IMR-90 (cell line): ENCODE data around the gene CSF1. TPM values are rescaled to one million over a fixed set of nuclear protein-coding genes. Genes with fewer than 3 reads are reported as not detected.

Experiments used
- ATAC-seq: fragments of 200-7000 bp; cut with Tn5 transposase; 2 replicates; pipeline ENCODE4 v1.9.1; 2020; ENCODE audit warnings: low read depth, mild to moderate bottlenecking, moderate library complexity
- BruUV-seq: library from RNA; stranded (reverse); fragments of 400-500 nt; replicated peaks from 2 replicates; lab custom pipeline; 2021; lab: Mats Ljungman, UMichigan
- CTCF ChIA-PET: fragments of 300-600 bp; formaldehyde crosslinking; extraction: SDS; loops from one replicate; lab custom pipeline; 2021; ENCODE audit warnings: antibody characterized with exemption; lab: Yijun Ruan, JAX
- POLR2A ChIA-PET: fragments of 300-600 bp; sonication (Branson Sonifier 250); formaldehyde crosslinking; loops from one replicate; lab custom pipeline; 2022; ENCODE audit warnings: antibody characterized with exemption; ENCODE audit not compliant: unreplicated experiment; lab: Charles Lee
- DNase-seq: peaks from one replicate; pipeline ENCODE4 v3.0.0; 2013
- H2AFZ ChIP-seq: replicated peaks from 2 replicates; pipeline ENCODE3; 2013; ENCODE audit warnings: low read length, mild to moderate bottlenecking; ENCODE audit not compliant: poor library complexity
- H2AK5ac ChIP-seq: 2 replicates; pipeline ENCODE4 v1.6.1; 2013; ENCODE audit warnings: low read depth, low read length, inconsistent platforms
- H2AK9ac ChIP-seq: replicated peaks from 2 replicates; pipeline ENCODE3; 2013; ENCODE audit warnings: mild to moderate bottlenecking, low read depth, low read length, moderate library complexity; ENCODE audit not compliant: poor library complexity
- H2BK120ac ChIP-seq: 2 replicates; pipeline ENCODE4 v1.6.1; 2013; ENCODE audit warnings: low read depth, low read length, inconsistent platforms
- H2BK15ac ChIP-seq: 3 replicates; pipeline ENCODE4 v1.6.1; 2013; ENCODE audit warnings: low read depth, low read length, inconsistent platforms
- H2BK20ac ChIP-seq: 2 replicates; pipeline ENCODE4 v1.6.1; 2013; ENCODE audit warnings: low read depth, mild to moderate bottlenecking, inconsistent platforms, low read length, moderate library complexity
- H2BK5ac ChIP-seq: 2 replicates; pipeline ENCODE4 v1.6.1; 2013; ENCODE audit warnings: mild to moderate bottlenecking, low read depth, low read length, inconsistent platforms; ENCODE audit not compliant: poor library complexity, severe bottlenecking
- H3K14ac ChIP-seq: replicated peaks from 2 replicates; pipeline ENCODE4 v1.6.1; 2013; ENCODE audit warnings: low read depth, low read length, inconsistent platforms
- H3K18ac ChIP-seq: 2 replicates; pipeline ENCODE4 v1.6.1; 2013; ENCODE audit warnings: low read depth, low read length, control low read depth
- H3K23ac ChIP-seq: 2 replicates; pipeline ENCODE4 v1.6.1; 2013; ENCODE audit warnings: low read depth, low read length, inconsistent platforms
- H3K27ac ChIP-seq: 2 replicates; pipeline ENCODE4 v1.5.1; 2013; ENCODE audit warnings: mild to moderate bottlenecking, control low read depth, low read length; ENCODE audit not compliant: insufficient read depth
- H3K27me3 ChIP-seq: 2 replicates; pipeline ENCODE4 v1.6.1; 2013; ENCODE audit warnings: low read length; ENCODE audit not compliant: control insufficient read depth, insufficient read depth
- H3K36me3 ChIP-seq: 2 replicates; pipeline ENCODE4 v1.6.1; 2013; ENCODE audit warnings: low read length, mixed read lengths; ENCODE audit not compliant: control insufficient read depth, insufficient read depth
- H3K4ac ChIP-seq: 2 replicates; pipeline ENCODE4 v1.6.1; 2013; ENCODE audit warnings: low read depth, low read length, inconsistent platforms
- H3K4me1 ChIP-seq: 2 replicates; pipeline ENCODE4 v1.6.1; 2013; ENCODE audit warnings: low read length, mixed read lengths; ENCODE audit not compliant: control insufficient read depth, insufficient read depth
- H3K4me2 ChIP-seq: 2 replicates; pipeline ENCODE4 v1.6.1; 2013; ENCODE audit warnings: low read depth, mild to moderate bottlenecking, control low read depth, low read length, moderate library complexity
- H3K4me3 ChIP-seq: 2 replicates; pipeline ENCODE4 v1.5.1; 2013; ENCODE audit warnings: low read depth, mild to moderate bottlenecking, control low read depth, low read length, moderate library complexity; ENCODE audit not compliant: insufficient read depth
- H3K56ac ChIP-seq: 2 replicates; pipeline ENCODE4 v1.6.1; 2013; ENCODE audit warnings: low read length, inconsistent platforms; ENCODE audit not compliant: insufficient read depth; ENCODE audit errors: extremely low read depth
- H3K79me1 ChIP-seq, 2 experiments: 2 replicates each; pipeline ENCODE4 v1.6.1; 2013; ENCODE audit warnings: low read length in 2 of 2, inconsistent platforms in 1 of 2, low read depth in 1 of 2
- H3K9ac ChIP-seq: 2 replicates; pipeline ENCODE4 v1.6.1; 2013; ENCODE audit warnings: low read depth, low read length, control low read depth
- H3K9me1 ChIP-seq: 2 replicates; pipeline ENCODE4 v1.6.1; 2013; ENCODE audit warnings: low read length, inconsistent platforms; ENCODE audit not compliant: insufficient read depth
- H3K9me3 ChIP-seq: 2 replicates; pipeline ENCODE4 v1.6.1; 2013; ENCODE audit warnings: low read length; ENCODE audit not compliant: control insufficient read depth, insufficient read depth
- H4K20me1 ChIP-seq: 2 replicates; pipeline ENCODE4 v1.6.1; 2013; ENCODE audit warnings: low read length, inconsistent platforms; ENCODE audit not compliant: insufficient read depth
- H4K5ac ChIP-seq: 2 replicates; pipeline ENCODE4 v1.6.1; 2013; ENCODE audit warnings: mild to moderate bottlenecking, low read depth, low read length, control low read depth
- H4K8ac ChIP-seq, 2 experiments: 2 replicates each; pipeline ENCODE4 v1.6.1; 2013; ENCODE audit warnings: low read depth in 2 of 2, low read length in 2 of 2, control low read depth in 1 of 2, inconsistent platforms in 1 of 2
- H4K91ac ChIP-seq: 2 replicates; pipeline ENCODE4 v1.6.1; 2013; ENCODE audit warnings: low read depth, low read length, inconsistent platforms; ENCODE audit not compliant: insufficient read depth
- CEBPB ChIP-seq: IDR thresholded peaks from 2 replicates; pipeline ENCODE4 v1.6.1; 2012; ENCODE audit warnings: low read depth, low read length, improper control_type of control experiment
- FOS ChIP-seq: fragments of 150-350 bp; IDR thresholded peaks from 2 replicates; pipeline ENCODE4 v1.6.1; 2016; ENCODE audit warnings: low read depth, low read length
- MAFK ChIP-seq: IDR thresholded peaks from 2 replicates; pipeline ENCODE4 v1.6.1; 2012; ENCODE audit warnings: low read depth, low read length, improper control_type of control experiment
- MAZ ChIP-seq: IDR thresholded peaks from 2 replicates; pipeline ENCODE4 v1.6.1; 2012; ENCODE audit warnings: low read depth, mild to moderate bottlenecking, low read length, improper control_type of control experiment, moderate library complexity, borderline replicate concordance
- MXI1 ChIP-seq: IDR thresholded peaks from 2 replicates; pipeline ENCODE4 v1.6.1; 2012; ENCODE audit warnings: low read depth, mild to moderate bottlenecking, low read length, moderate library complexity, borderline replicate concordance
- NFE2L2 ChIP-seq: fragments of 150-350 bp; IDR thresholded peaks from 2 replicates; pipeline ENCODE4 v1.6.1; 2016; ENCODE audit warnings: low read depth, mild to moderate bottlenecking, low read length
- RFX5 ChIP-seq: IDR thresholded peaks from 2 replicates; pipeline ENCODE4 v1.8.0; 2012; ENCODE audit warnings: low read depth, mild to moderate bottlenecking, low read length, moderate library complexity
- SMC3 ChIP-seq: fragments of 150-350 bp; IDR thresholded peaks from 2 replicates; pipeline ENCODE4 v1.6.1; 2016; ENCODE audit warnings: low read depth, mild to moderate bottlenecking, antibody characterized with exemption, low read length, moderate library complexity
- WGBS, 2 experiments: methylation state at CpG; one replicate each; pipeline versions ENCODE4 v1.1.5 to v1.1.7; 2013; ENCODE audit warnings: missing lambda C conversion rate in 2 of 2; ENCODE audit not compliant: insufficient read length in 1 of 2; ENCODE audit errors: extremely low coverage in 2 of 2; 5-methylcytosine and 5-hydroxymethylcytosine counted together
- dilution Hi-C: fragments of 300-500 bp; cut with HindIII; formaldehyde crosslinking; loops from one replicate; pipeline ENCODE4 v1.14.3; 2018; ENCODE audit warnings: low sequenced_read_pairs; ENCODE audit not compliant: unreplicated experiment
- in situ Hi-C: fragments of 300-500 bp; cut with MboI; formaldehyde crosslinking; loops from 3 replicates; pipeline ENCODE4 v1.14.3; 2019; ENCODE audit warnings: low sequenced_read_pairs, inconsistent platforms, mixed read lengths
- intact Hi-C: fragments of 100-400 bp; cut with micrococcal nuclease; formaldehyde crosslinking; loops from 2 replicates; pipeline ENCODE4 v1.10.0; 2022
- polyA plus RNA-seq, 3 experiments: library from polyadenylated mRNA; depleted of rRNA; stranded (reverse); fragments of >200 nt; gene quantifications; 2 replicates each; pipeline ENCODE4 v1.2.3, GENCODE V29; 2012; ENCODE audit warnings: low replicate concordance in 1 of 3
- total RNA-seq: library from RNA; depleted of rRNA; stranded (reverse); fragments of >200 nt; gene quantifications from 2 replicates; pipeline ENCODE4 v1.2.3, GENCODE V29; 2012

Gene CSF1
- total and polyA plus RNA-seq, 2 of the 4 experiments (the other 2 are of a cell fraction), result 14.3 to 22.0 TPM

GRCh38 chr1:109893532-109894171 lies 17.0 kb upstream of the CSF1 start:
- BruUV-seq, result no TSS peak
- H3K4me1 ChIP-seq, result peaks cover 14% of the 10 kb centered on the region
- H3K27ac ChIP-seq, result no peak overlapping the region
- H2BK15ac ChIP-seq, result peak overlapping the region; percentile 91; the same call in 1 of the 3 replicates
- no peak overlapping the region for H2BK5ac ChIP-seq
- H3K36me3 ChIP-seq, result no peaks in the 10 kb centered on the region
- ATAC-seq (no peak), DNase-seq (no peak)
- peak overlapping the region; percentile 11; the same call in 1 of the 2 replicates for H4K91ac ChIP-seq
- no peaks in the 10 kb centered on the region for H3K27me3 ChIP-seq
- no peak overlapping the region; the same call in 1 of the 2 replicates for H2BK20ac ChIP-seq
- ChIA-PET CTCF (no interaction called here), POLR2A (interaction anchor here (0.5 kb wide), 1 partner anchor 229 kb away, joined by 4 read pairs; no protein-coding TSS in a partner anchor)
- WGBS, 2 experiments, result no CpG with 5 or more reads among the region's 7 CpGs
- in situ Hi-C loops, result no loop called here
- peak overlapping the region; percentile 35; the same call in 1 of the 2 replicates for H2AK5ac ChIP-seq
- no peak overlapping the region for H3K23ac ChIP-seq
- H3K4ac ChIP-seq, result peak overlapping the region; percentile 30; the same call in 1 of the 2 replicates
- H3K14ac ChIP-seq, result no peak overlapping the region
- no peak overlapping the region for H3K9ac ChIP-seq
- no peak overlapping the region for H3K4me2 ChIP-seq
- H3K18ac ChIP-seq, result no peak overlapping the region
- no peak overlapping the region for H4K5ac ChIP-seq
- H4K8ac ChIP-seq, result peak overlapping the region in 1 of 2 experiments; percentile 91; a peak in 1 of 4 replicates
- no peak overlapping the region for H3K4me3 ChIP-seq
- no peak for TF ChIP-seq MXI1
- TF ChIP-seq RFX5, result no peak
- no peak for TF ChIP-seq MAZ
- no peak for TF ChIP-seq NFE2L2
- TF ChIP-seq CEBPB, result no peak
- TF ChIP-seq SMC3, result no peak
- TF ChIP-seq MAFK, result no peak
- TF ChIP-seq FOS, result no peak
- peak overlapping the region; percentile 51 for H2AK9ac ChIP-seq
- H3K79me1 ChIP-seq, result peaks cover 0 to 2% of the 10 kb centered on the region in 2 experiments; a peak in 1 of 4 replicates
- H4K20me1 ChIP-seq, result no peaks in the 10 kb centered on the region
- no peak overlapping the region for H3K56ac ChIP-seq
- peak overlapping the region; percentile 28 for H2AFZ ChIP-seq
- no peaks in the 10 kb centered on the region for H3K9me3 ChIP-seq
- peaks cover 24% of the 10 kb centered on the region for H3K9me1 ChIP-seq
- dilution Hi-C loops, result no loop called here
- intact Hi-C loops, result no loop called here
- no peak overlapping the region for H2BK120ac ChIP-seq
